Stimulated activated naive CD4-positive, alpha-beta T cell (primary cell): ENCODE measurements around the gene CHCHD4.

Source experiments
- DNase-seq, 6 experiments: peaks; one replicate each; lab custom pipeline; 2025; lab: John Stamatoyannopoulos, UW

Gene CHCHD4

GRCh38 chr3:14124615-14125192 lies at the start of gene CHCHD4, which contains the start of gene TMEM43:
CHCHD4 (minus strand) TSS chr3:14124870; CDS start chr3:14124676, 194 bp downstream.
TMEM43 (plus strand) TSS chr3:14125052; CDS start chr3:14125194, 142 bp downstream.
- DNase-seq, result peak; percentile 93 to 99 (median 97)

- no peak for DNase-seq
Observed at GRCh38 chr3:14172496-14172895, 47.8 kb upstream of the CHCHD4 start.

GRCh38 chr3:14170531-14171159 lies 46.0 kb upstream of the CHCHD4 start:
- no peak for DNase-seq

GRCh38 chr3:14169871-14170270 lies 45.2 kb upstream of the CHCHD4 start:
- no peak for DNase-seq

GRCh38 chr3:14169435-14169834 lies 44.8 kb upstream of the CHCHD4 start:
- no peak for DNase-seq

GRCh38 chr3:14166877-14167603 lies 42.4 kb upstream of the CHCHD4 start:
- DNase-seq, result no peak

- no peak for DNase-seq
Observed at GRCh38 chr3:14162178-14162577, 37.5 kb upstream of the CHCHD4 start.

- DNase-seq, result no peak
Observed at GRCh38 chr3:14161282-14161681, 36.6 kb upstream of the CHCHD4 start.

GRCh38 chr3:14159426-14159825 lies 34.8 kb upstream of the CHCHD4 start:
- DNase-seq, result no peak

GRCh38 chr3:14158370-14158769 lies 33.7 kb upstream of the CHCHD4 start:
- DNase-seq, result no peak

GRCh38 chr3:14157951-14158350 lies 33.3 kb upstream of the CHCHD4 start:
- no peak for DNase-seq

- DNase-seq, result no peak
Observed at GRCh38 chr3:14156843-14157561, 32.3 kb upstream of the CHCHD4 start.

GRCh38 chr3:14156201-14156600 lies 31.5 kb upstream of the CHCHD4 start:
- no peak for DNase-seq

- no peak for DNase-seq
Observed at GRCh38 chr3:14154895-14155440, 30.3 kb upstream of the CHCHD4 start.

- no peak for DNase-seq
Observed at GRCh38 chr3:14154276-14154675, 29.6 kb upstream of the CHCHD4 start.

- no peak for DNase-seq
Observed at GRCh38 chr3:14153663-14154062, 29.0 kb upstream of the CHCHD4 start.

- DNase-seq, result no peak
Observed at GRCh38 chr3:14152963-14153355, 28.3 kb upstream of the CHCHD4 start.

- DNase-seq, result no peak
Observed at GRCh38 chr3:14152233-14152962, 27.7 kb upstream of the CHCHD4 start.

GRCh38 chr3:14151471-14152083 lies 26.9 kb upstream of the CHCHD4 start:
- no peak for DNase-seq

GRCh38 chr3:14150491-14151230 lies 26.0 kb upstream of the CHCHD4 start:
- DNase-seq, result no peak
